GM20000 (cell line): ENCODE results near the gene SPSB3.

Source experiments
- DNase-seq: peaks from one replicate; pipeline ENCODE4 v3.0.0; 2012; ENCODE audit warnings: low spot score
- CTCF ChIP-seq: IDR thresholded peaks from 2 replicates; pipeline ENCODE4 v1.5.1; 2012; ENCODE audit warnings: mild to moderate bottlenecking, control low read depth; ENCODE audit errors: extremely low read depth, missing control alignments

SPSB3 gene

GRCh38 chr16:1825381-1825863, 43.1 kb upstream of the SPSB3 start:
- no peak for DNase-seq
- TF ChIP-seq CTCF: no peak

GRCh38 chr16:1823821-1824220, 41.5 kb upstream of the SPSB3 start:
- peak; percentile 47 for DNase-seq
- TF ChIP-seq CTCF: no peak

- DNase-seq: no peak
- no peak for TF ChIP-seq CTCF
Observed at GRCh38 chr16:1822801-1823200, 40.4 kb upstream of the SPSB3 start.

- no peak for TF ChIP-seq CTCF
- DNase-seq: no peak
Observed at GRCh38 chr16:1821861-1822611, 39.7 kb upstream of the SPSB3 start.

GRCh38 chr16:1820946-1821290, 38.5 kb upstream of the SPSB3 start:
- TF ChIP-seq CTCF: no peak
- DNase-seq: no peak

- DNase-seq: no peak
- TF ChIP-seq CTCF: no peak
Observed at GRCh38 chr16:1820096-1820945, 38.0 kb upstream of the SPSB3 start.

- TF ChIP-seq CTCF: no peak
- DNase-seq: no peak
Observed at GRCh38 chr16:1819611-1820010, 37.2 kb upstream of the SPSB3 start.
